ENCODE results near the gene THBS3.
"Not testable (repeated sequence)": the region's sequence is repeated elsewhere in the genome, so short reads cannot be mapped to it uniquely, and the experiment has no call there.

DNA sequence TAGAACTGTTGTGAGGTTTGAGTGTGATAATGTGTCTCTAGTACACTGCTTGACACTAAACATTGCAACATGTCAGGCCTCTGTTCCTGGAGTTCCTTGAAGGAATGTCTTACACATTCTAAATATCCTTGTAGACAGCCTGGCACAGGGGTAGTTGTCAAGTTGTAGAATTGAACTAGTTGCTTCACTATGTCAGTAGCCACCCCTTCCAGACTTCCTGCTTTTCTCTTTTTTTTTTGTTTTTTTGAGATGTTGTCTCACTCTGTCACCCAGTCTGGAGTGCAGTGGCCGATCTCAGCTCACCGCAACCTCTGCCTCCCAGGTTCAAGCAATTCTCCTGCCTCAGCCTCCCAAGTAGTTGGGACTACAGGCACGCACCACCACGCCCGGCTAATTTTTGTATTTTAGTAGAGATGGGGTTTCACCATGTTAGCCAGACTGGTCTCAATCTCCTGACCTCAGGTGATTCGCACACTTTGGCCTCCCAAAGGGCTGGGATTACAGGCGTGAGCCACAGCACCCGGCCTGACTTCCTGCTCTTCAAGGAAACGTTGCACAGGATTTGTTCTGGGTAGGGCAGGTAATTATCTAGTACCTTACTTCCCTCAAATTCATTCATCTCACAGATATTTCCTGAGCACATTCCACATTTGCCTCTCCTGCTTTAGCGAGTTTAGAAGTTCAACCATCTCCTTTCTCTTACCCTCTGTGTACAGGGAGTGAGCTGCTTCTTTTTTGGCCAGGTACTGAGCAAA, 12.7 kb upstream of the THBS3 start:
- TF ChIP-seq CTCF (conservative IDR thresholded peaks at IDR 0.05; ENCODE audit: low read length); EZH2phosphoT487 (IDR thresholded peaks at IDR 0.05; ENCODE audit: borderline replicate concordance, low read depth, low read length): not testable (repeated sequence)
